BJ (cell line): ENCODE results near the gene YPEL1. TPM values are rescaled to one million over a fixed set of nuclear protein-coding genes. Genes with fewer than 3 reads are reported as not detected.

Experiments
- CTCF ChIA-PET: fragments of 350-600 bp; formaldehyde crosslinking; extraction: SDS; loops from one replicate; lab custom pipeline; 2021; ENCODE audit warnings: antibody characterized with exemption, inconsistent platforms; lab: Yijun Ruan, JAX
- POLR2A ChIA-PET: fragments of 300-600 bp; sonication (Branson Sonifier 250); formaldehyde crosslinking; extraction: SDS; loops from one replicate; lab custom pipeline; 2021; ENCODE audit warnings: antibody characterized with exemption; lab: Charles Lee
- DNase-seq: peaks from one replicate; pipeline ENCODE4 v3.0.0-alpha.2; 2011; ENCODE audit warnings: low read depth
- H3K27me3 ChIP-seq: 2 replicates; pipeline ENCODE4 v1.6.0; 2011; ENCODE audit warnings: low read length; ENCODE audit not compliant: control insufficient read depth, insufficient read depth
- H3K36me3 ChIP-seq: 2 replicates; pipeline ENCODE4 v1.5.1; 2011; ENCODE audit warnings: low read length; ENCODE audit not compliant: control insufficient read depth, insufficient read depth
- H3K4me3 ChIP-seq: 2 replicates; pipeline ENCODE4 v1.5.1; 2011; ENCODE audit warnings: low read depth, mild to moderate bottlenecking, control low read depth, low read length
- CTCF ChIP-seq: IDR thresholded peaks from 2 replicates; pipeline ENCODE4 v1.5.1; 2011; ENCODE audit warnings: low read depth, mild to moderate bottlenecking, control low read depth, inconsistent platforms, low read length, moderate library complexity; ENCODE audit not compliant: insufficient read depth
- polyA plus RNA-seq: library from polyadenylated mRNA; depleted of rRNA; stranded (reverse); fragments of >200 nt; gene quantifications from 2 replicates; pipeline ENCODE4 v1.2.3, GENCODE V29; 2011

The YPEL1 gene
- polyA plus RNA-seq, 1 experiment, result 0.69 TPM

DNA sequence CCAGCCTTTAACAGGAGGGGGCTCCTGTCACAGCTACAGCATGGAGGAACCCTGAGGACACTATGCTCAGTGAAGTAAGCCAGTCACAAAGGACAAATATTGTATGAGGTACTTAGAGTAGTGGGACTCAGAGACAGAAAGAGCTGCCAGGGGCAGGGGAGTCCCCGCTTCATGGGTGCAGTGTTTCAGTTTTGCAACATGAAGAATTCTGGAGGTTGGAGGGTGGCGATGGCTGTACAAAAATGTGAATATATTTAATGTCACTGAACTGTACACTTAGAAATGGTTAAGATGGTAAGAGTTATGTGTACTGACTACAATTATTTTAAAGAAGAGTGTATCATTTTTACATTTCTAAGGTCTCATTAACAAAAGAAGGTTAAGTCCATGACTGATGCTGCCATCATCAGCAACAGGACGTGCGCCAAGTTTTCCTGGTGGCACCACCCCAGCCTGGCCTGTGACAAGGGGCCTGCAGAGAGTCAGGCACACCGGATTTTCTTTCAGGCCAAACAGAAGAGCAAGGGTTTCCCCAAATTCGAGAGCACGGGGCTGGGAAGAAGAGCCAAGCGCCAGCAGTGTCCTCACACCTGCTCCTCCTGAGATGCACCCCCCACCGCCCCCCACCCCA, 22.1 kb downstream of the YPEL1 start:
- Histone ChIP-seq H3K36me3 (no peaks in the 10 kb centered on the region), H3K27me3 (no peaks in the 10 kb centered on the region), H3K4me3 (no peak overlapping the region)
- ChIA-PET CTCF (interaction anchor here (0.7 to 6.3 kb wide), 14 partner anchors 9 to 239 kb away, joined by 3 to 59 read pairs (median 4); partner anchors contain the start of gene PPM1F), POLR2A (no interaction called here)
- DNase-seq, result no peak
- TF ChIP-seq CTCF, result no peak

DNA sequence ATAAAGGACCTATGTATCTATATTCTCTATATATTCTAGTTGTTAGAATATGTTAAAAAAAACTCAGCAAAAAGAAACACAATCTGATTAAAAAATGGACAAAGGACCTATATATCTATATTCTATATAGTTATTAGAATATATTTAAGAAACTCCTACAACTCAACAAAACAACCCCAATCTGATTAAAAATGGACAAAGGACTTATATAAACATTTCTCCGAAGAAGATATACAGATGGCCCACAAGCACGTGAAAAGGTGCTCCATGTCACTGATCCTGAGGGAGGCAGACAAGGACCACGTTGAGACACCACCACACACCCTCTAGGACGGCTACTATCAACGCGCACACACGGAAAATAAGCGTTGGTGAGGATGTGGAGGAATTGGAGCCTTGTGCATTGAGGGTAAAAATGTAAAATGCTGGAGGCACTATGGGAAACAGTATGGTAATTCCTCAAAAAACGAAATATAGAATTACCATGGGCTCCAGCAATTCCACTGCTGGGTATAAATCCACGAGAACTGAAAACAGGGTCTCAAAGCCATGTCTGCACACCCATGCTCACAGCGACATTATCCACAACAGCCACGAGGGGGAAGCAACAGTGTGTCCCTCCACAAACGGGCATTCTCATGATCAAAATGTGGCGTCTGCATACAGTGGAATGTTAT, 22.7 kb downstream of the YPEL1 start:
- POLR2A ChIA-PET, result no interaction called here
- Histone ChIP-seq H3K4me3 (no peak overlapping the region), H3K27me3 (no peaks in the 10 kb centered on the region), H3K36me3 (no peaks in the 10 kb centered on the region)
- CTCF ChIA-PET, result interaction anchor here (0.7 to 6.3 kb wide), 14 partner anchors 8 to 240 kb away, joined by 3 to 59 read pairs (median 4); partner anchors contain the start of gene PPM1F
- peak; percentile 15 for DNase-seq
- peak; percentile 85 for TF ChIP-seq CTCF

- CTCF ChIA-PET, result interaction anchor here (4.6 to 6.3 kb wide), 2 partner anchors 228 to 241 kb away, joined by 43 to 59 read pairs; partner anchors contain the start of gene PPM1F
- Histone ChIP-seq H3K36me3 (no peaks in the 10 kb centered on the region), H3K4me3 (no peak overlapping the region), H3K27me3 (no peaks in the 10 kb centered on the region)
- POLR2A ChIA-PET, result no interaction called here
- no peak for TF ChIP-seq CTCF
- no peak for DNase-seq
Observed at GRCh38 chr22:21711851-21712250, 23.7 kb downstream of the YPEL1 start.

DNA sequence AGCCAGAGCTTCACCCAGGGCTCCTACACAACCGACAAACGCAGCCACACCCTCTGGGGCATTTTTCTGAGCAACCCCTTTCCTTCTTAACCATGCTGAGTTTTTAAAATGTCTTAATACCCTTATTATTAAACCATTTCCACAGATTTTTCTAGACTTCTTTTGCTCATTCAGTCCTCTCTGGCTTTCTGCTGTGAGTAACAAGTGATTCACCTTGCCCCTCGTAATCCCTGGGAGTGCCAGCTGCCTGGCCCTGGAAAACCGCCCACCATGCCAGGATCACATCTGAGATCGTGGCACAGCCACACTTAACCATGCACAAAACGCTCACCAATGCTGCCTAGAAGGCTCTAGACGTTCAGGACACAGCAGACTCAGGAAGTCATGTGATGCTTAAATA, 25.4 kb downstream of the YPEL1 start:
- no peak for DNase-seq
- H3K36me3 ChIP-seq, result no peaks in the 10 kb centered on the region
- H3K27me3 ChIP-seq, result no peaks in the 10 kb centered on the region
- CTCF ChIA-PET, result interaction anchor here (0.6 to 6.3 kb wide), 3 partner anchors 126 to 243 kb away, joined by 3 to 59 read pairs (median 43); partner anchors contain the start of gene PPM1F
- no peak for TF ChIP-seq CTCF
- POLR2A ChIA-PET, result no interaction called here
- no peak overlapping the region for H3K4me3 ChIP-seq

- H3K27me3 ChIP-seq, result no peaks in the 10 kb centered on the region
- no peaks in the 10 kb centered on the region for H3K36me3 ChIP-seq
- H3K4me3 ChIP-seq, result no peak overlapping the region
- POLR2A ChIA-PET, result no interaction called here
- no peak for TF ChIP-seq CTCF
- CTCF ChIA-PET, result interaction anchor here (0.6 to 6.3 kb wide), 3 partner anchors 127 to 243 kb away, joined by 3 to 59 read pairs (median 43); partner anchors contain the start of gene PPM1F
- DNase-seq, result no peak
Observed at GRCh38 chr22:21709688-21710087, 25.9 kb downstream of the YPEL1 start.
